ENCODE measurements around the gene ACSS1. TPM values are rescaled to one million over a fixed set of nuclear protein-coding genes. Genes with fewer than 3 reads are reported as not detected.

Gene ACSS1
- total RNA-seq, 1 experiment from 2014 or later: 1.5 TPM

DNA sequence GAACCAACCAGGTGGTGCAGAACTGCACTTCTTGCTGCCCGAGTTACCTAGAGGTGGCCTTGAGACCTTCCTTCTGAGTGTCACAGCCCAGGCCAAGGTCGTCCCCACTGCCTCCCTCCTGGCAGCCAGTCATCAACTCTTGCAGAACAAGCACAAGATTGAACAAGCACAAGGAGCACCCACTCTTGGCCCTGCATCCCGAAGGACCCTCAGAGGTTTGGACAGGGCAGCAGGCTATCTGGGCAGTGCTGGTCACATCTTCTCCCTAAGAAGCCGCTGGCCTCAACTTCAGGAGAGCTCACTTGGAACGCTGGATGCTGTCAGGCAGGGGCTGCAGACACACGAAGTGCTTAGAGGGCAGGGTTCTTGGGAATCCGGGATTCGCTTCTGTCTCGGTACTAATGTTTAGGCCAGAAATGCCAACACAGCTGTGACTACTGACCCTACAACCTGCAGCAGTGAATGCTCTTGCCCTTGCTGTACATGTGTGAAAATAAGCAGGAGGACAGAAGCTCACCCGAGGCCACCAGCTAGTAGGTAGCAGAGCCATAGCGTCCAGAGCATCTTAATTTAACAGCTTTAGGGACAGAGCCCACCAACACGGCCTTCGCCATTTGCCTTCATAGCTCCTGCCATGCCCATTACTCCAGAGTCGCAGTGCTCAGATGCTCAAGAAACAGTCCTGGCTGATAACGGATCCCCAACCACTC is 4.0 kb upstream of the ACSS1 start:
- CTCF ChIA-PET: interaction anchor here (1.3 to 1.4 kb wide), 2 partner anchors 29 to 69 kb away, joined by 5 read pairs; no protein-coding TSS in a partner anchor
- H3K27ac Mint-ChIP-seq: no peak overlapping the region
- no peaks in the 10 kb centered on the region for H3K9me3 Mint-ChIP-seq
- H3K4me1 Mint-ChIP-seq: peaks cover 9% of the 10 kb centered on the region
- no peaks in the 10 kb centered on the region for H3K36me3 Mint-ChIP-seq
- POLR2A ChIA-PET: interaction anchor here (0.6 kb wide), 1 partner anchor 209 kb away, joined by 3 read pairs; no protein-coding TSS in a partner anchor
- H3K4me3 Mint-ChIP-seq: no peak overlapping the region
- no peak for ATAC-seq
- TF ChIP-seq, protein P1, sequence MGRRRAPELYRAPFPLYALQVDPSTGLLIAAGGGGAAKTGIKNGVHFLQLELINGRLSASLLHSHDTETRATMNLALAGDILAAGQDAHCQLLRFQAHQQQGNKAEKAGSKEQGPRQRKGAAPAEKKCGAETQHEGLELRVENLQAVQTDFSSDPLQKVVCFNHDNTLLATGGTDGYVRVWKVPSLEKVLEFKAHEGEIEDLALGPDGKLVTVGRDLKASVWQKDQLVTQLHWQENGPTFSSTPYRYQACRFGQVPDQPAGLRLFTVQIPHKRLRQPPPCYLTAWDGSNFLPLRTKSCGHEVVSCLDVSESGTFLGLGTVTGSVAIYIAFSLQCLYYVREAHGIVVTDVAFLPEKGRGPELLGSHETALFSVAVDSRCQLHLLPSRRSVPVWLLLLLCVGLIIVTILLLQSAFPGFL (CRISPR knock-in tag; IDR thresholded peaks at IDR 0.05; ENCODE audit: borderline replicate concordance): no peak
- TF ChIP-seq ZNF121 (CRISPR knock-in tag; IDR thresholded peaks at IDR 0.05): no peak
- TF ChIP-seq EMX1 (CRISPR knock-in tag; IDR thresholded peaks at IDR 0.05): no peak
- TF ChIP-seq SMAD4 (CRISPR knock-in tag; IDR thresholded peaks at IDR 0.05): no peak
- TF ChIP-seq NFE2L1 (CRISPR knock-in tag; IDR thresholded peaks at IDR 0.05): no peak
- no peak for TF ChIP-seq NFYB (CRISPR knock-in tag; conservative IDR thresholded peaks at IDR 0.05; ENCODE audit: low read depth)
- TF ChIP-seq, protein P2, sequence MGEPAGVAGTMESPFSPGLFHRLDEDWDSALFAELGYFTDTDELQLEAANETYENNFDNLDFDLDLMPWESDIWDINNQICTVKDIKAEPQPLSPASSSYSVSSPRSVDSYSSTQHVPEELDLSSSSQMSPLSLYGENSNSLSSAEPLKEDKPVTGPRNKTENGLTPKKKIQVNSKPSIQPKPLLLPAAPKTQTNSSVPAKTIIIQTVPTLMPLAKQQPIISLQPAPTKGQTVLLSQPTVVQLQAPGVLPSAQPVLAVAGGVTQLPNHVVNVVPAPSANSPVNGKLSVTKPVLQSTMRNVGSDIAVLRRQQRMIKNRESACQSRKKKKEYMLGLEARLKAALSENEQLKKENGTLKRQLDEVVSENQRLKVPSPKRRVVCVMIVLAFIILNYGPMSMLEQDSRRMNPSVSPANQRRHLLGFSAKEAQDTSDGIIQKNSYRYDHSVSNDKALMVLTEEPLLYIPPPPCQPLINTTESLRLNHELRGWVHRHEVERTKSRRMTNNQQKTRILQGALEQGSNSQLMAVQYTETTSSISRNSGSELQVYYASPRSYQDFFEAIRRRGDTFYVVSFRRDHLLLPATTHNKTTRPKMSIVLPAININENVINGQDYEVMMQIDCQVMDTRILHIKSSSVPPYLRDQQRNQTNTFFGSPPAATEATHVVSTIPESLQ (CRISPR knock-in tag; IDR thresholded peaks at IDR 0.05): no peak
- no peak for TF ChIP-seq SP1 (CRISPR knock-in tag; conservative IDR thresholded peaks at IDR 0.05)
- TF ChIP-seq OVOL2 (CRISPR knock-in tag; IDR thresholded peaks at IDR 0.05; ENCODE audit: borderline replicate concordance): no peak
- TF ChIP-seq, protein P3, sequence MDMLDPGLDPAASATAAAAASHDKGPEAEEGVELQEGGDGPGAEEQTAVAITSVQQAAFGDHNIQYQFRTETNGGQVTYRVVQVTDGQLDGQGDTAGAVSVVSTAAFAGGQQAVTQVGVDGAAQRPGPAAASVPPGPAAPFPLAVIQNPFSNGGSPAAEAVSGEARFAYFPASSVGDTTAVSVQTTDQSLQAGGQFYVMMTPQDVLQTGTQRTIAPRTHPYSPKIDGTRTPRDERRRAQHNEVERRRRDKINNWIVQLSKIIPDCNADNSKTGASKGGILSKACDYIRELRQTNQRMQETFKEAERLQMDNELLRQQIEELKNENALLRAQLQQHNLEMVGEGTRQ (CRISPR knock-in tag; IDR thresholded peaks at IDR 0.05): no peak
- no peak for TF ChIP-seq FOXP1 (CRISPR knock-in tag; IDR thresholded peaks at IDR 0.05; ENCODE audit: borderline replicate concordance)
- TF ChIP-seq ZNF219 (CRISPR knock-in tag; IDR thresholded peaks at IDR 0.05; ENCODE audit: borderline replicate concordance): no peak
- TF ChIP-seq NR1H2 (CRISPR knock-in tag; IDR thresholded peaks at IDR 0.05): no peak
- TF ChIP-seq, protein P4, sequence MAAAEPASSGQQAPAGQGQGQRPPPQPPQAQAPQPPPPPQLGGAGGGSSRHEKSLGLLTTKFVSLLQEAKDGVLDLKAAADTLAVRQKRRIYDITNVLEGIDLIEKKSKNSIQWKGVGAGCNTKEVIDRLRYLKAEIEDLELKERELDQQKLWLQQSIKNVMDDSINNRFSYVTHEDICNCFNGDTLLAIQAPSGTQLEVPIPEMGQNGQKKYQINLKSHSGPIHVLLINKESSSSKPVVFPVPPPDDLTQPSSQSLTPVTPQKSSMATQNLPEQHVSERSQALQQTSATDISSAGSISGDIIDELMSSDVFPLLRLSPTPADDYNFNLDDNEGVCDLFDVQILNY (CRISPR knock-in tag; IDR thresholded peaks at IDR 0.05): no peak
- no peak for TF ChIP-seq CREM (CRISPR knock-in tag; IDR thresholded peaks at IDR 0.05)
- TF ChIP-seq, protein P5, sequence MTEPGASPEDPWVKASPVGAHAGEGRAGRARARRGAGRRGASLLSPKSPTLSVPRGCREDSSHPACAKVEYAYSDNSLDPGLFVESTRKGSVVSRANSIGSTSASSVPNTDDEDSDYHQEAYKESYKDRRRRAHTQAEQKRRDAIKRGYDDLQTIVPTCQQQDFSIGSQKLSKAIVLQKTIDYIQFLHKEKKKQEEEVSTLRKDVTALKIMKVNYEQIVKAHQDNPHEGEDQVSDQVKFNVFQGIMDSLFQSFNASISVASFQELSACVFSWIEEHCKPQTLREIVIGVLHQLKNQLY (CRISPR knock-in tag; IDR thresholded peaks at IDR 0.05): no peak
- peaks cover 49% of the 10 kb centered on the region for H3K27me3 Mint-ChIP-seq (ENCODE audit: low read depth)
- peak; percentile 2 for DNase-seq (ENCODE audit: low spot score)

DNA sequence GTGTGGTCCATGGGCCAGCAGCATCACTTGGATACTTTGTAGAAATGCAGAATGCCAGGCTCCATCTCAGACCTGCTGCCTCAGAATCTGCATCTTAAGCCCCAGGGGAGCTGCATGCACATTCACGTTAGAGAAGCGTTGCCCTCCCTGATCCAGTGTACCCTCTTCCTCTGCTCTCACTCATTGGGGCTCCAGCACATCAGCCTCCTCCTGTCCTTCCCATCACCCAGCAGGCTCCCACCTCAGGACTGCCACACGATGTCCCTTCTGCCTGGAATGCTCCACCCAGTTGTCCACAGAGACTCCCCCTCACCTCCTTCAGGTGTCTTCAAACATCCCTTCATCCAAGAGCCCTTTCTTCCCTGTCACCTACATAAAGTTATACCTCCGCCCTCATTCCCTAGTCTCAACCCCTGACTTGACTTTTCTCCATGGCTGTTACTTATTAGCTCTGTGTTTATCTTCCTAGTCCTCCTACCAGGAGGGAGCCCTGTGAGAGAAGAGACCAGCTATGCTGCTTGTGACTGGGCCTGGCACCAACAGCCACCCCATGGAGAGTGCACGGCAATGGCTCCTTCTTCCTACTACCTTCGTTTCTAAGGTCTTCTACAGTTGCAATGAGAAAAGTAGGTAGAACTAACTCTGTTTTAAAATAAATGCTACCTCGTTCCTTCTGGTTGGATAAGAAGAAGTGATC is 3.3 kb upstream of the ACSS1 start:
- no peaks in the 10 kb centered on the region for H3K36me3 Mint-ChIP-seq
- POLR2A ChIA-PET: no interaction called here
- CTCF ChIA-PET: no interaction called here
- H3K9me3 Mint-ChIP-seq: no peaks in the 10 kb centered on the region
- no peak overlapping the region for H3K27ac Mint-ChIP-seq
- ATAC-seq (no peak), DNase-seq (ENCODE audit: low spot score) (peak; percentile 3)
- peaks cover 57% of the 10 kb centered on the region for H3K27me3 Mint-ChIP-seq (ENCODE audit: low read depth)
- no peak overlapping the region for H3K4me3 Mint-ChIP-seq
- peaks cover 9% of the 10 kb centered on the region for H3K4me1 Mint-ChIP-seq
- TF ChIP-seq ZNF416 (CRISPR knock-in tag; IDR thresholded peaks at IDR 0.05) (no peak), ZNF396 (CRISPR knock-in tag; IDR thresholded peaks at IDR 0.05; ENCODE audit: borderline replicate concordance) (no peak), NFATC4 (CRISPR knock-in tag; IDR thresholded peaks at IDR 0.05) (no peak), GTF2I (CRISPR knock-in tag; conservative IDR thresholded peaks at IDR 0.05) (no peak), FOXP1 (CRISPR knock-in tag; IDR thresholded peaks at IDR 0.05; ENCODE audit: borderline replicate concordance) (no peak), TEAD1 (CRISPR knock-in tag; IDR thresholded peaks at IDR 0.05) (no peak), NR2C2 (CRISPR knock-in tag; IDR thresholded peaks at IDR 0.05) (no peak), SMAD4 (CRISPR knock-in tag; IDR thresholded peaks at IDR 0.05) (no peak)
- TF ChIP-seq, protein P6, sequence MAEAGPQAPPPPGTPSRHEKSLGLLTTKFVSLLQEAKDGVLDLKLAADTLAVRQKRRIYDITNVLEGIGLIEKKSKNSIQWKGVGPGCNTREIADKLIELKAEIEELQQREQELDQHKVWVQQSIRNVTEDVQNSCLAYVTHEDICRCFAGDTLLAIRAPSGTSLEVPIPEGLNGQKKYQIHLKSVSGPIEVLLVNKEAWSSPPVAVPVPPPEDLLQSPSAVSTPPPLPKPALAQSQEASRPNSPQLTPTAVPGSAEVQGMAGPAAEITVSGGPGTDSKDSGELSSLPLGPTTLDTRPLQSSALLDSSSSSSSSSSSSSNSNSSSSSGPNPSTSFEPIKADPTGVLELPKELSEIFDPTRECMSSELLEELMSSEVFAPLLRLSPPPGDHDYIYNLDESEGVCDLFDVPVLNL (CRISPR knock-in tag; IDR thresholded peaks at IDR 0.05; ENCODE audit: borderline replicate concordance, low read depth): no peak
- TF ChIP-seq, protein P7, sequence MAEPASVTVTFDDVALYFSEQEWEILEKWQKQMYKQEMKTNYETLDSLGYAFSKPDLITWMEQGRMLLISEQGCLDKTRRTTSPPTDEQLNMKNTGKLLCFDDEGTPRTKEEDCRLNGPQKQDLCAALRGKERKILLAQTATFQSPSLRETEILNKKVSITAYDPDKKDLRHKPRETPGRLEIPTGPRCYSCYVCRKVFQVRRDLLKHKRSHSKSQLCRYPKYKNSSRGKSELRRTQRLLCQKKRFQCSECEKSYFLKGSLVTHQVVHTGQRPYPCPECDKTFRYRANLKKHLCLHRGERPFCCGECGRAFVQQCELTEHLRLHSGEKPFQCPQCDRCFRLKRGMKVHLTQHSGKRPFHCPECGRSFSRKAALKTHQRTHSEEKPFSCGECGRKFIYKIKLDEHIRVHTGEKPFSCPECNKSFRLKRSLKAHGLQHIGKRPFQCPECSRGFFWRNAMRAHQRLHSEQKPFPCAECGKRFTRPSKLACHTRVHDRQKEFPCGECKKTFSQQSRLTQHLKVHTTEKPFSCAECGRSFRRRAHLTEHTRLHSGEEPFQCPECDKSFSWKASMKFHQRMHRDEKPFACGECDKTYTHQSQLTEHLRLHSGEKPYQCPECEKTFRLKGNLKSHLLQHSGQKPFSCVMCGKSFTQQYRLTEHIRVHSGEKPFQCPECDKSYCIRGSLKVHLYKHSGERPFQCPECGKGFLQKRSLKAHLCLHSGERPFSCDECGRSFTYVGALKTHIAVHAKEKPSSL (CRISPR knock-in tag; conservative IDR thresholded peaks at IDR 0.05): no peak
- TF ChIP-seq, protein P8, sequence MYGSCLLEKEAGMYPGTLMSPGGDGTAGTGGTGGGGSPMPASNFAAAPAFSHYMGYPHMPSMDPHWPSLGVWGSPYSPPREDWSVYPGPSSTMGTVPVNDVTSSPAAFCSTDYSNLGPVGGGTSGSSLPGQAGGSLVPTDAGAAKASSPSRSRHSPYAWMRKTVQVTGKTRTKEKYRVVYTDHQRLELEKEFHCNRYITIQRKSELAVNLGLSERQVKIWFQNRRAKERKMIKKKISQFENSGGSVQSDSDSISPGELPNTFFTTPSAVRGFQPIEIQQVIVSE (CRISPR knock-in tag; IDR thresholded peaks at IDR 0.05; ENCODE audit: borderline replicate concordance): no peak

All from WTC11 (cell line).